ENCODE results near the gene SCN5A. TPM values are rescaled to one million over a fixed set of nuclear protein-coding genes. Genes with fewer than 3 reads are reported as not detected.
A peak's percentile ranks its signal among the peaks of the same experiment; 100 is the strongest.

SCN5A gene
- total and polyA plus RNA-seq, 2 experiments from 2014 or later: 10.2 to 10.6 TPM

GRCh38 chr3:38500688-38501417 lies 148.6 kb downstream of the SCN5A start:
- H3K4me3 ChIP-seq: no peak overlapping the region
- peaks cover 5% of the 10 kb centered on the region; the same call in 1 of the 2 replicates for H3K79me2 ChIP-seq (replicated peaks; ENCODE audit: insufficient read depth)
- ATAC-seq (no peak), DNase-seq (ENCODE audit: low spot score) (no peak)
- no peaks in the 10 kb centered on the region; the same call in 2 of the 3 replicates for H3K9me3 Mint-ChIP-seq
- H2AFZ ChIP-seq: no peak overlapping the region
- peaks cover 6% of the 10 kb centered on the region for H3K27me3 Mint-ChIP-seq (ENCODE audit: insufficient read depth, low read depth, poor library complexity)
- H3K4me2 ChIP-seq: no peak overlapping the region
- no peaks in the 10 kb centered on the region for H4K20me1 ChIP-seq (replicated peaks; ENCODE audit: insufficient read depth)
- H3K4me1 ChIP-seq (ENCODE audit: insufficient read depth): peaks cover 7% of the 10 kb centered on the region
- peaks cover 34% of the 10 kb centered on the region for H3K36me3 Mint-ChIP-seq (ENCODE audit: low read depth)
- no peaks in the 10 kb centered on the region for H3K9me2 ChIP-seq (ENCODE audit: insufficient read depth)
- H3K36me3 ChIP-seq (ENCODE audit: insufficient read depth): peaks cover 7% of the 10 kb centered on the region; the same call in 1 of the 2 replicates
- H3K4me1 Mint-ChIP-seq: peaks cover 4% of the 10 kb centered on the region; the same call in 2 of the 3 replicates
- TF ChIP-seq CREB1 (CRISPR knock-in tag; IDR thresholded peaks at IDR 0.05; ENCODE audit: low read depth) (no peak), STAT1 (IDR thresholded peaks at IDR 0.05; ENCODE audit: unreplicated experiment) (no peak), ETS1 (IDR thresholded peaks at IDR 0.05) (no peak), POLR2AphosphoS5 (IDR thresholded peaks at IDR 0.05; ENCODE audit: low read depth) (no peak), ZNF331 (CRISPR knock-in tag; IDR thresholded peaks at IDR 0.05; ENCODE audit: low read depth) (no peak), EZH2phosphoT487 (IDR thresholded peaks at IDR 0.05; ENCODE audit: unreplicated experiment) (no peak), ZNF462 (CRISPR knock-in tag; IDR thresholded peaks at IDR 0.05) (no peak), NANOG (IDR thresholded peaks at IDR 0.05; ENCODE audit: borderline replicate concordance) (no peak)
- H3K27me3 ChIP-seq (ENCODE audit: insufficient read depth): no peaks in the 10 kb centered on the region
- no peak overlapping the region for H3K4me3 Mint-ChIP-seq
- H3K27ac ChIP-seq (ENCODE audit: low read depth): peak overlapping the region; percentile 39; the same call in 1 of the 2 replicates
- no peaks in the 10 kb centered on the region for H3F3A ChIP-seq (replicated peaks; ENCODE audit: low read depth)
- H3K27ac Mint-ChIP-seq: no peak overlapping the region

Small RNAs within 50 kb of the gene (small RNA-seq; reads per million reads assigned to genes)
- not detected for gene RF00019 (ENCODE audit: low replicate concordance)

Other genes starting within 250 kb of the SCN5A start
- 90.3 and 98.7 TPM in 2 replicates for gene ACVR2B, start 195.8 kb downstream of the SCN5A start, total RNA-seq (2014; rRNA removed; shearing (Covaris generic))
- 25.3 and 27.9 TPM in 2 replicates for gene ACVR2B, start 195.8 kb downstream of the SCN5A start, polyA plus RNA-seq (2016; fragmentation: Nextera tagmentation; extraction: Ambion mirVana)
- 7.9 and 11.3 TPM in 2 replicates for gene EXOG, start 153.3 kb downstream of the SCN5A start, total RNA-seq (2014; rRNA removed; shearing (Covaris generic))
- gene EXOG, start 153.3 kb downstream of the SCN5A start, polyA plus RNA-seq (2016; fragmentation: Nextera tagmentation; extraction: Ambion mirVana): 6.7 and 9.7 TPM in 2 replicates
- 0.03 TPM in 1 of 2 replicates, not detected in the other for gene SCN10A, start 166.5 kb upstream of the SCN5A start, total RNA-seq (2014; rRNA removed; shearing (Covaris generic))
- gene SCN10A, start 166.5 kb upstream of the SCN5A start, polyA plus RNA-seq (2016; fragmentation: Nextera tagmentation; extraction: Ambion mirVana): not detected in 2 replicates